A549 (cell line): ENCODE data around the gene PVALEF. TPM values are rescaled to one million over a fixed set of nuclear protein-coding genes. Genes with fewer than 3 reads are reported as not detected.
"Not testable (repeated sequence)": the region's sequence is repeated elsewhere in the genome, so short reads cannot be mapped to it uniquely, and the experiment has no call there.

Experiments
- ATAC-seq, 2 experiments: fragments of 200-7000 bp in 1 of 2; fragments of >200 bp in 1 of 2; cut with Nextera tagmentation in 1 of 2; cut with Tn5 transposase in 1 of 2; 3 replicates each; pipeline versions ENCODE4 v1.8.0 to v1.9.1; 2018 to 2020; ENCODE audit warnings: mild to moderate bottlenecking in 1 of 2, moderate library complexity in 1 of 2
- CTCF ChIA-PET: fragments of 300-600 bp; sonication (Branson Sonifier 250); formaldehyde crosslinking; extraction: SDS; loops from one replicate; lab custom pipeline; 2021; ENCODE audit warnings: antibody characterized with exemption, inconsistent platforms; lab: Yijun Ruan, JAX
- POLR2A ChIA-PET: fragments of 350-600 bp; formaldehyde crosslinking; extraction: SDS; loops from one replicate; lab custom pipeline; 2021; ENCODE audit warnings: antibody characterized with exemption, inconsistent platforms; lab: Yijun Ruan, JAX
- DNase-seq, 2 experiments: peaks; one replicate each; pipeline versions ENCODE4 v3.0.0 to v3.0.0-alpha.2; 2011 to 2016; ENCODE audit warnings: low read depth in 1 of 2, low spot score in 1 of 2
- FAIRE-seq: peaks from 2 replicates; lab custom pipeline; 2011; peaks lifted over from hg19 to GRCh38; lab: Jason Lieb, UNC
- H3K27ac ChIP-seq, 2 experiments: fragments of >200 bp; sonication (Bioruptor Twin); formaldehyde crosslinking; 3 replicates each; pipeline ENCODE4 v1.5.1; 2016 to 2017
- H3K4me1 ChIP-seq: fragments of >200 bp; sonication (Bioruptor Twin); formaldehyde crosslinking; 3 replicates; pipeline ENCODE4 v1.6.1; 2016
- H3K4me2 ChIP-seq: fragments of >200 bp; sonication (Bioruptor Twin); formaldehyde crosslinking; 3 replicates; pipeline ENCODE4 v1.6.1; 2016
- H3K4me3 ChIP-seq: fragments of >200 bp; sonication (Bioruptor Twin); formaldehyde crosslinking; 3 replicates; pipeline ENCODE4 v1.5.1; 2016
- H3K9me3 ChIP-seq: fragments of >200 bp; sonication (Bioruptor Twin); formaldehyde crosslinking; 3 replicates; pipeline ENCODE4 v1.6.1; 2016
- BHLHE40 ChIP-seq: IDR thresholded peaks from 2 replicates; pipeline ENCODE4 v1.6.1; 2012; ENCODE audit warnings: low read depth, low read length, inconsistent platforms
- CHD2 ChIP-seq: fragments of 150-350 bp; IDR thresholded peaks from 2 replicates; pipeline ENCODE4 v1.6.1; 2014; ENCODE audit warnings: low read length; ENCODE audit not compliant: partially characterized antibody
- EHF ChIP-seq: fragments of 250-450 bp; sonication (Bioruptor Pico); IDR thresholded peaks from 2 replicates; pipeline ENCODE4 v1.5.0; 2020; ENCODE audit warnings: mild to moderate bottlenecking
- FOSL2 ChIP-seq, 2 experiments: fragments of 450-650 bp in 1 of 2; fragments of >200 bp in 1 of 2; sonication (Bioruptor Twin) in 1 of 2; formaldehyde crosslinking; IDR thresholded peaks; 2 replicates each; pipeline versions ENCODE4 v1.5.0 to v1.6.1; 2016 to 2020; ENCODE audit warnings: mild to moderate bottlenecking in 1 of 2, moderate library complexity in 1 of 2
- HOXB5 ChIP-seq: fragments of 250-450 bp; sonication (Bioruptor Pico); IDR thresholded peaks from 2 replicates; pipeline ENCODE4 v1.5.0; 2020; ENCODE audit warnings: mild to moderate bottlenecking, moderate library complexity
- JUN ChIP-seq, 2 experiments: fragments of >200 bp; sonication (Bioruptor Twin); formaldehyde crosslinking; IDR thresholded peaks; 2 replicates in 1 of 2; 3 replicates in 1 of 2; pipeline ENCODE4 v1.6.1; 2016 to 2017
- JUNB ChIP-seq: fragments of >200 bp; sonication (Bioruptor Twin); formaldehyde crosslinking; IDR thresholded peaks from 2 replicates; pipeline ENCODE4 v1.6.1; 2016
- MAFK ChIP-seq: fragments of 450-650 bp; IDR thresholded peaks from 2 replicates; pipeline ENCODE4 v1.6.1; 2014; ENCODE audit not compliant: partially characterized antibody
- MYC ChIP-seq: IDR thresholded peaks from 2 replicates; pipeline ENCODE4 v1.6.1; 2012; ENCODE audit warnings: mild to moderate bottlenecking, inconsistent platforms, low read length, improper control_type of control experiment, borderline replicate concordance
- NPAS2 ChIP-seq: fragments of 250-450 bp; sonication (Bioruptor Pico); IDR thresholded peaks from 2 replicates; pipeline ENCODE4 v1.8.0; 2022; ENCODE audit warnings: mild to moderate bottlenecking, moderate library complexity, borderline replicate concordance
- NR3C1 ChIP-seq: fragments of >200 bp; sonication (Bioruptor Twin); formaldehyde crosslinking; IDR thresholded peaks from 3 replicates; pipeline ENCODE4 v1.6.1; 2017
- POLR2A ChIP-seq: IDR thresholded peaks from 2 replicates; pipeline ENCODE4 v1.6.1; 2012; ENCODE audit warnings: mild to moderate bottlenecking, low read length
- RFX5 ChIP-seq: fragments of 450-650 bp; IDR thresholded peaks from 2 replicates; pipeline ENCODE4 v1.7.1; 2014; ENCODE audit warnings: antibody characterized with exemption, mild to moderate bottlenecking, moderate library complexity
- RNF2 ChIP-seq: fragments of 200-600 bp; sonication (generic); IDR thresholded peaks from 2 replicates; pipeline ENCODE4 v1.6.1; 2016; ENCODE audit warnings: low read depth, mild to moderate bottlenecking, antibody characterized with exemption, moderate library complexity, borderline replicate concordance
- TFCP2L1 ChIP-seq: fragments of 250-450 bp; sonication (Bioruptor Pico); IDR thresholded peaks from 2 replicates; pipeline ENCODE4 v1.5.0; 2021; ENCODE audit warnings: mild to moderate bottlenecking
- ZNF302 ChIP-seq: fragments of 250-450 bp; sonication (Bioruptor Pico); IDR thresholded peaks from 2 replicates; pipeline ENCODE4 v1.9.0; 2021; ENCODE audit warnings: inconsistent platforms, mild to moderate bottlenecking, moderate library complexity
- WGBS: methylation state at CpG from one replicate; pipeline ENCODE4 v1.1.6; 2017; ENCODE audit errors: missing lambda C conversion rate; 5-methylcytosine and 5-hydroxymethylcytosine counted together
- polyA plus RNA-seq, 4 experiments: library from polyadenylated mRNA; depleted of rRNA in 3 of 4; stranded (reverse); fragments of >200 nt; fragmentation: RNase III in 1 of 4; extraction: RNeasy Plus Mini Kit Qiagen cat#74134 plus additional on column Dnase treatment in 1 of 4; gene quantifications; 2 replicates in 3 of 4; 3 replicates in 1 of 4; pipeline ENCODE4 v1.2.3, GENCODE V29; 2011 to 2017
- TF ChIP-seq, protein P1 (sequence below): IDR thresholded peaks from 2 replicates; pipeline ENCODE4 v1.6.1; 2012
- TF ChIP-seq, protein P2 (sequence below): fragments of 450-650 bp; IDR thresholded peaks from 2 replicates; pipeline ENCODE4 v1.6.1; 2014; ENCODE audit warnings: antibody characterized with exemption
- TF ChIP-seq, protein P3 (sequence below): fragments of >200 bp; sonication (Bioruptor Twin); formaldehyde crosslinking; IDR thresholded peaks from 3 replicates; pipeline ENCODE4 v1.6.1; 2016
- TF ChIP-seq, protein P4 (sequence below): IDR thresholded peaks from 2 replicates; pipeline ENCODE4 v1.6.1; 2012; ENCODE audit warnings: low read depth, borderline replicate concordance
- TF ChIP-seq, protein P5 (sequence below): IDR thresholded peaks from 2 replicates; pipeline ENCODE4 v1.6.1; 2012
- TF ChIP-seq, protein P6 (sequence below): fragments of 150-350 bp; IDR thresholded peaks from 2 replicates; pipeline ENCODE4 v1.6.1; 2014; ENCODE audit warnings: low read depth, mild to moderate bottlenecking, low read length

PVALEF gene
- polyA plus RNA-seq, 2 of the 4 experiments (the other 2 are of a cell fraction) = not detected

DNA sequence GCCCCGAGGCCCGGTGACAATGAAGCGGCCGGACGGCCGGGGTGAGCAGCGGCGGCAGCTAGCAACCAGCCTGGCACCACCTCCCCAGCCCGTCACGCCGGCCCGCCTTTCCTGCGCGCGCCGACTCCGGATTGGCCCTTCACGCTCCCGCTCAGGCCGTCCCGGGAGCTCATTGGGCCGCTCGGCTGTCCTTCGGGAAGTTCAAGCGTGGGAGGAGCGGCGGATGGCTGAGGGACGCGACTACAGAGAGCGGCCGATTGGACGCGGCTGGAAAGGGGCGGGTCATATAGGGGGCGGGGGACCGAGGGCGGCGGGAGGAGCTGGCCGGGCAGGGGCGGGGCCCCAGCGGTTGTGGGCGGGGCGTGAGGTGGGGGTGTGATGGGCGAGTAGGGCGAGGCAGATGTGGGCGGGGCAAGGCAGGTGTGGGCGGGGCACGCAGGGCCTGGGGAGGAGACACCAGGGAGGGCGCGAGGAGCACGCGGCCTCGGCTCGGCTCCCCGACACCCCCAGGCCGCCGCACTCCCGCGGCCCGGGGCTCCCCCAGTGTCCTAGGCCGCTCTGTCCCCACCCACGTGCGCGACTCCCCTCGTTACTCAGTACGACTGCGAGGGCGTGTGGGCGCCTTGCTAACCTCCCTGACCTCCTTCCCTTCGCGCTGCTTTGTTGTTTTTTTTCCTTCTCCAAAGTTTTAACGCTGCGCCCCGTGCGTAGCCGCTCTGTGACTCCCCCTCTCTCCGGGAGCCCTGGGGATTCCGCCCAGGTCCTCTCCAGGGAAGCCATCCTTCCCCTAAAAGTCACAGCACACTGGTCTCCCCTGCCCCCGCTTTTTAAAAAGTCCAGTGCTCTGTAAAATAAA lies 57.8 kb downstream of the PVALEF start, which contains the start of gene CEP131 (continued):
- TF ChIP-seq HOXB5 = peak; percentile 83; the same call in 1 of the 2 replicates
- peak; percentile 81 for TF ChIP-seq RFX5
- TF ChIP-seq RNF2 = 0 out of 2 replicates have a peak, but pooled peaks have one; percentile 30
- TF ChIP-seq JUN (IDR thresholded peaks at IDR 0.05) = 0 out of 5 replicates have a peak, but pooled peaks of 1 of the 2 experiments have one; percentile 54
- TF ChIP-seq, protein P1, sequence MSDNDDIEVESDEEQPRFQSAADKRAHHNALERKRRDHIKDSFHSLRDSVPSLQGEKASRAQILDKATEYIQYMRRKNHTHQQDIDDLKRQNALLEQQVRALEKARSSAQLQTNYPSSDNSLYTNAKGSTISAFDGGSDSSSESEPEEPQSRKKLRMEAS = peak; percentile 99
- peak; percentile 87 for TF ChIP-seq POLR2A
- TF ChIP-seq, protein P2, sequence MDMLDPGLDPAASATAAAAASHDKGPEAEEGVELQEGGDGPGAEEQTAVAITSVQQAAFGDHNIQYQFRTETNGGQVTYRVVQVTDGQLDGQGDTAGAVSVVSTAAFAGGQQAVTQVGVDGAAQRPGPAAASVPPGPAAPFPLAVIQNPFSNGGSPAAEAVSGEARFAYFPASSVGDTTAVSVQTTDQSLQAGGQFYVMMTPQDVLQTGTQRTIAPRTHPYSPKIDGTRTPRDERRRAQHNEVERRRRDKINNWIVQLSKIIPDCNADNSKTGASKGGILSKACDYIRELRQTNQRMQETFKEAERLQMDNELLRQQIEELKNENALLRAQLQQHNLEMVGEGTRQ = 0 out of 2 replicates have a peak, but pooled peaks have one; percentile 26
- no peak for TF ChIP-seq JUNB
- TF ChIP-seq TFCP2L1 = peak; percentile 58; the same call in 1 of the 2 replicates
- no peak for TF ChIP-seq NR3C1
- TF ChIP-seq, protein P3, sequence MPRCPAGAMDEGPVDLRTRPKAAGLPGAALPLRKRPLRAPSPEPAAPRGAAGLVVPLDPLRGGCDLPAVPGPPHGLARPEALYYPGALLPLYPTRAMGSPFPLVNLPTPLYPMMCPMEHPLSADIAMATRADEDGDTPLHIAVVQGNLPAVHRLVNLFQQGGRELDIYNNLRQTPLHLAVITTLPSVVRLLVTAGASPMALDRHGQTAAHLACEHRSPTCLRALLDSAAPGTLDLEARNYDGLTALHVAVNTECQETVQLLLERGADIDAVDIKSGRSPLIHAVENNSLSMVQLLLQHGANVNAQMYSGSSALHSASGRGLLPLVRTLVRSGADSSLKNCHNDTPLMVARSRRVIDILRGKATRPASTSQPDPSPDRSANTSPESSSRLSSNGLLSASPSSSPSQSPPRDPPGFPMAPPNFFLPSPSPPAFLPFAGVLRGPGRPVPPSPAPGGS = no peak
- no peak for TF ChIP-seq FOSL2 (IDR thresholded peaks at IDR 0.05)
- no peak for TF ChIP-seq FOSL2 (CRISPR knock-in tag; IDR thresholded peaks at IDR 0.05)
- peak; percentile 43; the same call in 1 of the 2 replicates for TF ChIP-seq MYC
- TF ChIP-seq EHF (CRISPR knock-in tag) = peak; percentile 60; the same call in 1 of the 2 replicates
- TF ChIP-seq, protein P4, sequence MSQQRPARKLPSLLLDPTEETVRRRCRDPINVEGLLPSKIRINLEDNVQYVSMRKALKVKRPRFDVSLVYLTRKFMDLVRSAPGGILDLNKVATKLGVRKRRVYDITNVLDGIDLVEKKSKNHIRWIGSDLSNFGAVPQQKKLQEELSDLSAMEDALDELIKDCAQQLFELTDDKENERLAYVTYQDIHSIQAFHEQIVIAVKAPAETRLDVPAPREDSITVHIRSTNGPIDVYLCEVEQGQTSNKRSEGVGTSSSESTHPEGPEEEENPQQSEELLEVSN = peak; percentile 98
- TF ChIP-seq MAFK = no peak

DNA sequence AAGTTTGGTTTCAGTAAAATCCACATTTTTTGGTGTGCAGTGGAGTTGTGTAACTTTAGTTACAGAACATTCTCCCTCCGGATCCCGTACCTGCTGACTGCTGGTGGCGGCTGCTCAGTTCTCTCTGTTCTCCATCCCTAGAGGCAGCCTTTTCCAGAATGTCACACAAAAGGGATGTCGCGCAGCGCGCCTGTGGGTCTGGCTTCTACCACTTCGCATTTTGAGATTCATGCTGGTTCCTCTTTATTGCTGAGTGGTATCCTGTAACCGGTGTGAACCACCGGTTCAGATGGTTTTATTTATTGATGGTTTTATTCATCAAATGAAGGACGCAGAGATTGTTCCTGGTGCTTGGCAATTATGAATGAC lies 58.4 kb downstream of the PVALEF start:
- ATAC-seq = no peak

DNA sequence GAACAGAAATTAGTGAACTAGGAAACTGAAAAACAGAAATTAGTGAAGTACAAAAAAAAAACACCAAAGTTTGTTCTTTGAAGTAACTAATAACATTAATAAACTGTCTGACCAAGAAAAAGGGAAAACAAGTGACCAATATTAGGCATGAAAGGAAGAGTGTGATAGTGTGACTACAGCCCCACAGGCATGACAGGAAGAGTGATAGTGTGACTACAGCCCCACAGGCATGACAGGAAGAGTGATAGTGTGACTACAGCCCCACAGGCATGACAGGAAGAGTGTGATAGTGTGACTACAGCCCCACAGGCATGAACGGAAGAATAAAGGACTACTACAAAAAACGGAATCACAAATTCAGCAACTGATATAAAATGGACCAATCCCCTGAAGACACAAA lies 62.3 kb downstream of the PVALEF start:
- 88% methylated on average over 2 of the region's 2 CpGs for WGBS
- H3K27ac ChIP-seq, POLR2A ChIA-PET, H3K9me3 ChIP-seq, H3K4me3 ChIP-seq, FAIRE-seq, ATAC-seq, DNase-seq, H3K4me1 ChIP-seq, H3K4me2 ChIP-seq: not testable (repeated sequence)
- CTCF ChIA-PET = interaction anchor here (0.9 to 1.6 kb wide), 4 partner anchors 10 to 85 kb away, joined by 3 to 6 read pairs (median 3); no protein-coding TSS in a partner anchor

More for the DNA sequence above, 58.4 kb downstream of the PVALEF start:
- Histone ChIP-seq H3K4me2 (peak overlapping the region; percentile 76), H3K4me3 (peak overlapping the region; percentile 33; the same call in 2 of the 3 replicates), H3K9me3 (peaks cover 8% of the 10 kb centered on the region; the same call in 2 of the 3 replicates), H3K4me1 (peaks cover 9% of the 10 kb centered on the region), H3K27ac (peak overlapping the region; percentile 59 to 86)
- no peak for DNase-seq
- FAIRE-seq = no peak
- 98% methylated on average over 11 of the region's 11 CpGs for WGBS
- TF ChIP-seq CHD2 = no peak
- TF ChIP-seq, protein P2 = no peak
- TF ChIP-seq NR3C1 = no peak
- TF ChIP-seq MAFK = no peak
- TF ChIP-seq, protein P5, sequence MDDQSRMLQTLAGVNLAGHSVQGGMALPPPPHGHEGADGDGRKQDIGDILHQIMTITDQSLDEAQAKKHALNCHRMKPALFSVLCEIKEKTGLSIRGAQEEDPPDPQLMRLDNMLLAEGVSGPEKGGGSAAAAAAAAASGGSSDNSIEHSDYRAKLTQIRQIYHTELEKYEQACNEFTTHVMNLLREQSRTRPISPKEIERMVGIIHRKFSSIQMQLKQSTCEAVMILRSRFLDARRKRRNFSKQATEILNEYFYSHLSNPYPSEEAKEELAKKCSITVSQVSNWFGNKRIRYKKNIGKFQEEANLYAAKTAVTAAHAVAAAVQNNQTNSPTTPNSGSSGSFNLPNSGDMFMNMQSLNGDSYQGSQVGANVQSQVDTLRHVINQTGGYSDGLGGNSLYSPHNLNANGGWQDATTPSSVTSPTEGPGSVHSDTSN = no peak
- TF ChIP-seq NPAS2 (CRISPR knock-in tag) = no peak
- no peak for TF ChIP-seq BHLHE40
- no peak for TF ChIP-seq ZNF302
- TF ChIP-seq, protein P6, sequence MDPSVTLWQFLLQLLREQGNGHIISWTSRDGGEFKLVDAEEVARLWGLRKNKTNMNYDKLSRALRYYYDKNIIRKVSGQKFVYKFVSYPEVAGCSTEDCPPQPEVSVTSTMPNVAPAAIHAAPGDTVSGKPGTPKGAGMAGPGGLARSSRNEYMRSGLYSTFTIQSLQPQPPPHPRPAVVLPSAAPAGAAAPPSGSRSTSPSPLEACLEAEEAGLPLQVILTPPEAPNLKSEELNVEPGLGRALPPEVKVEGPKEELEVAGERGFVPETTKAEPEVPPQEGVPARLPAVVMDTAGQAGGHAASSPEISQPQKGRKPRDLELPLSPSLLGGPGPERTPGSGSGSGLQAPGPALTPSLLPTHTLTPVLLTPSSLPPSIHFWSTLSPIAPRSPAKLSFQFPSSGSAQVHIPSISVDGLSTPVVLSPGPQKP = no peak
- ChIA-PET CTCF (no interaction called here), POLR2A (no interaction called here)
